Effector memory CD4-positive, alpha-beta T cell (primary cell): ENCODE data around the gene HLF.

ENCODE experiments used
- DNase-seq, 3 donors: peaks; one replicate each; pipeline ENCODE4 v3.0.0-alpha.2; 2020
- H3K27ac ChIP-seq: 2 replicates; pipeline ENCODE4 v1.7.0; 2013; ENCODE audit warnings: mild to moderate bottlenecking, low read length, moderate library complexity; ENCODE audit not compliant: insufficient read depth, poor library complexity, severe bottlenecking
- H3K27me3 ChIP-seq: replicated peaks from 2 replicates; pipeline ENCODE4 v1.7.0; 2013; ENCODE audit warnings: mild to moderate bottlenecking, low read length; ENCODE audit not compliant: insufficient read depth, control insufficient read depth, poor library complexity, severe bottlenecking
- H3K36me3 ChIP-seq: 2 replicates; pipeline ENCODE4 v1.7.0; 2013; ENCODE audit warnings: mild to moderate bottlenecking, low read length, moderate library complexity; ENCODE audit not compliant: control insufficient read depth, insufficient read depth
- H3K4me1 ChIP-seq: 2 replicates; pipeline ENCODE4 v1.7.0; 2013; ENCODE audit warnings: low read length, mild to moderate bottlenecking; ENCODE audit not compliant: control insufficient read depth, insufficient read depth, poor library complexity, severe bottlenecking
- H3K4me3 ChIP-seq: 2 replicates; pipeline ENCODE4 v1.7.0; 2013; ENCODE audit warnings: low read length, low read depth, mild to moderate bottlenecking; ENCODE audit not compliant: insufficient read depth, poor library complexity, severe bottlenecking
- H3K9me3 ChIP-seq: 2 replicates; pipeline ENCODE4 v1.7.0; 2013; ENCODE audit warnings: mild to moderate bottlenecking, low read length, moderate library complexity; ENCODE audit not compliant: control insufficient read depth

Gene HLF

DNA sequence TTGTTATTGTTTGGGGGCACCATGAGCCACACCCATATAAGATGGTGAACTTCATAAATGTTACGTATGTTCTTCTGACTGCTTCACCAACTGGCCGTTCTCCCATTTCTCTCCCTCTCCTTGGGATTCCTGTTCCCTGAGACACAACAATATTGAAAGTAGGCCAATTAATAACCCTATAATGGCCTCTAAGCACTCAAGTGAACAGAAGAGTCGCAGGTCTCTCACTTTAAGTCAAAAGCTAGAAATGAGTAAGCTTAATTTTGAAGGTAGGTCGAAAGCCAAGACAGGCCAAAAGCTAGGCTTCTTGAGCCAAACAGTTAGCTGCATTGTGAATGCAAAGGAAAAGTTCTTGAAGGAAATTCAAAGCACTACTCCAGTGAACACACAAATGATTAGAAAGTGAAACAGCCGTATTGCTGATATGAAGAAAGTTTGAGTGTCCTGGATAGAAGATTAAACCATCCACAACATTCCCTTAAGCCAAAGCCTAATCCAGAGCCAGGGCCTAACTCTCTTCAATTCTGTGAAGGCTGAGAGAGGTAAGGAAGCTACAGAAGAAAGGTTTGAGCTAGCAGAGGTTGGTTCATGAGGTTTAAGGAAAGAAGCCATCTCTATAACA is 25.8 kb downstream of the HLF start:
- H3K36me3 ChIP-seq, result no peaks in the 10 kb centered on the region
- no peak overlapping the region for H3K4me3 ChIP-seq
- H3K4me1 ChIP-seq, result no peaks in the 10 kb centered on the region
- no peak overlapping the region for H3K27ac ChIP-seq
- H3K27me3 ChIP-seq, result no peaks in the 10 kb centered on the region
- H3K9me3 ChIP-seq, result no peaks in the 10 kb centered on the region
- no peak for DNase-seq

GRCh38 chr17:55291114-55291507 is 26.4 kb downstream of the HLF start:
- no peaks in the 10 kb centered on the region for H3K27me3 ChIP-seq
- no peak overlapping the region for H3K27ac ChIP-seq
- H3K36me3 ChIP-seq, result no peaks in the 10 kb centered on the region
- DNase-seq, result no peak
- H3K9me3 ChIP-seq, result no peaks in the 10 kb centered on the region
- H3K4me1 ChIP-seq, result peaks cover 3% of the 10 kb centered on the region
- H3K4me3 ChIP-seq, result no peak overlapping the region

- no peak overlapping the region for H3K4me3 ChIP-seq
- no peak overlapping the region for H3K27ac ChIP-seq
- no peaks in the 10 kb centered on the region for H3K27me3 ChIP-seq
- peaks cover 3% of the 10 kb centered on the region for H3K4me1 ChIP-seq
- DNase-seq, result no peak
- no peaks in the 10 kb centered on the region for H3K9me3 ChIP-seq
- H3K36me3 ChIP-seq, result no peaks in the 10 kb centered on the region
Observed at GRCh38 chr17:55292094-55292493, 27.3 kb downstream of the HLF start.

DNA sequence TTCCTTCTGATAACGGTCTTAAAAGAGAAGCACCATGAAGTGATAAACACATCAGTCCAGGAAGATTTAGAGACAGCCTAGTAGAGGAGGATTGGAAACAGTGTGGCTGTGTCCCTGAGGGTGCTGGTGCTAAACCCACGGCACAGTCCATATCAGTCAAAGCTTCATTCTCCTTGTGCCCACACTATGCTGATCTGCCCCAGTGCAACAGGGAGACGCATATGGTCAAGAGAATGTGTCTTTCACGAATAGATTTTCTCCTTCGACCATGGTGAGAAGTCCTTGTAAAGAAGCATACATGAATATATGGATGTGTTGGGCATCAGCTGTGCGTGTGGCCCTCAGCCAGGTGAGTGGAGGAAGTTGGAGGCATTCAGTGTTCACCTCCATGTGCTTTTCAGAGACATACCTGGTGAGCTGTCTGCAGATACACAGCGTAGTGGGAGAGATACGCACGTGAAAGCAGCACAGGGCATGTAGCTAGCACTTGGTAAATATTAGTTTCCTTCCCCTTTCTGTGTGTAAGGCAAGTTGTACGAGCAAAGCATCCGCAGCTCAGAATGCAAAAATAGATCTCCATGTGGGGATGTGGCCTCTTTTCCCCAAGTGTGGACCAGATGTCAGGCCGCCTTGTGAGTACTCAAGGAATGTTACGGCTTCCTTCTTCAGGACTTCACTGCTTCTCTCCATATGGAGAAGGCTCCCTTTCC is 29.4 kb downstream of the HLF start:
- no peak for DNase-seq
- Histone ChIP-seq H3K9me3 (no peaks in the 10 kb centered on the region), H3K27me3 (no peaks in the 10 kb centered on the region), H3K27ac (no peak overlapping the region), H3K4me3 (no peak overlapping the region), H3K4me1 (peaks cover 3% of the 10 kb centered on the region), H3K36me3 (no peaks in the 10 kb centered on the region)

DNA sequence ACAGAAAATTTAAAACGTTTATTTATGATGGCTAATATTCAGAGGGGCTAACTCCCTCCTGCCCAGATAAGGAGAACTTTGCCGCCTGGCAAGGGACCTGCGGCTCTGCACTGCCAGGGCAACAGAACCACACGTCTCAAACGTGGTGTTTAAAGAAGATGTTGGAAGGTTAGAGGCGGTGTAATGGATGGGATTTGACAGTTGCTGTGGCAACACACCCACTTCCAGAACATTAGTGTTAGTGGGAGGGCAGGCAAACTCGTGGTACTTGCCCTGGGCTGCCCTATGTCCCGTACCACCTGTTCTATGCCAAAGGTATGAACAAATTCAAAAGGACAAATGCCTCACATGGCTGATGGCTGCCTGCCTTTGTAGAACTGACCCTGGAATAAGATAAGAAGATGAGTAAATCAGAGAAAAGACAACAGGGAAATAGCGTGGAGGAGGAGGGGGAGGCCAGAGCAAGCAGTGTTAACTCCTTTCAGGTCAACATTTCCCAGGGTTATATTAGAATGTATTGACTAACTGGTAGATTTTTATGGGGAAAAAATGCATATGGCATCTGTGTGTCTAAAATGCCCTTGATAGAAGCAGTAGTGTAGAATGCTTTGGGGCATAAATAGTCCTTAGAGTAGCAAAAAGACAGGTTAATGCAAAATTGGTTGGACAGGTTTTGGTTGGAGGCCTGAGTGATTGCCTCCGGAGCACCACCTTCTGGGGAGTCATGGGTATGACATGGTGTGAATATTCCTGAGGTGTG is 30.8 kb downstream of the HLF start:
- H3K4me3 ChIP-seq, result no peak overlapping the region
- DNase-seq, result peak; percentile 22 to 29 (median 25)
- peaks cover 3% of the 10 kb centered on the region for H3K4me1 ChIP-seq
- H3K27ac ChIP-seq, result no peak overlapping the region
- H3K27me3 ChIP-seq, result no peaks in the 10 kb centered on the region
- H3K9me3 ChIP-seq, result no peaks in the 10 kb centered on the region
- no peaks in the 10 kb centered on the region for H3K36me3 ChIP-seq

DNA sequence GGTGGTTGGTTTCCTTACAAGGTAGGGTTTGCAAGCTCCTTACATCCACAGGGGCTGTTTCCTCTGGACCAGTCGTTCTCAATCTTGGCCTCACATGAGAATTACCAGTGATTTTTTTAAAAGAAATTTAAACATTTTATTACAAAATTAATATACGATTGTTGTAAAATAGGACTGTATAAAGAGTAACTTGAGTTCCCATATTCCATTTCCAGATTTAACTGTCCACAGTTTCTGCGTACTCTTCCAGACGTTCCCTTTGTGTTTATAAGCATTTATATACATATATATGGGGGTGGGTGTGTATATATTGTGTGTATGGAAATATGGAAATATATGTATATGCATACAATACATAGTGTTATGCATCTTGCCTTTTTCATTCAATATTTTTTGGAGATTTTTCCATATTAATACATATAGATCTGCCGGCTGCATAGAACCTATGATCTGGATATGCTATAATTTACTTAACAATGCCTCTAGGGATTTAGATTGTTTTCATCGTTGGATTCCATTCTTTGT is 31.5 kb downstream of the HLF start:
- Histone ChIP-seq H3K4me3 (no peak overlapping the region), H3K27ac (no peak overlapping the region), H3K36me3 (no peaks in the 10 kb centered on the region), H3K9me3 (no peaks in the 10 kb centered on the region), H3K4me1 (peaks cover 3% of the 10 kb centered on the region), H3K27me3 (no peaks in the 10 kb centered on the region)
- no peak for DNase-seq

DNA sequence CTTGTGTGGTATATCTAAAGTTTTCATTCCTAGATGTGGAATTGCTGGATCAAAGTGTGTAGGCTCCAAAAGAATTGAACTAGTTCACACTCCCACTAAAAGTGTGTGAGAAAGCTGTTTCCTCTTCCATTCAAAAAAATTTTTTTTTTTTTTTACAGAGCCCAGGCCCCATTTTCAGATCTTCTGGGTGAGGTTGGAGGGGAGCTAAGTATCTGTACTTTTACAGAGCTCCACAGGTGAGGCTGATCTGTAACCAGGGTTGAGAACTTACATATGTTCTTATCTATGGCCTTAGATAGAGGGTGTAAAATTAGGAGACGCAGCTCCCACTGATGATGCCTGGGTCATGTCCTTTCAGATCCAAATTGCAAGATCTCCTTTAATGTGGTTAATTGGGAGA is 31.9 kb downstream of the HLF start:
- no peaks in the 10 kb centered on the region for H3K9me3 ChIP-seq
- no peaks in the 10 kb centered on the region for H3K27me3 ChIP-seq
- H3K4me1 ChIP-seq, result peaks cover 3% of the 10 kb centered on the region
- DNase-seq, result no peak
- no peak overlapping the region for H3K4me3 ChIP-seq
- no peak overlapping the region for H3K27ac ChIP-seq
- no peaks in the 10 kb centered on the region for H3K36me3 ChIP-seq

DNA sequence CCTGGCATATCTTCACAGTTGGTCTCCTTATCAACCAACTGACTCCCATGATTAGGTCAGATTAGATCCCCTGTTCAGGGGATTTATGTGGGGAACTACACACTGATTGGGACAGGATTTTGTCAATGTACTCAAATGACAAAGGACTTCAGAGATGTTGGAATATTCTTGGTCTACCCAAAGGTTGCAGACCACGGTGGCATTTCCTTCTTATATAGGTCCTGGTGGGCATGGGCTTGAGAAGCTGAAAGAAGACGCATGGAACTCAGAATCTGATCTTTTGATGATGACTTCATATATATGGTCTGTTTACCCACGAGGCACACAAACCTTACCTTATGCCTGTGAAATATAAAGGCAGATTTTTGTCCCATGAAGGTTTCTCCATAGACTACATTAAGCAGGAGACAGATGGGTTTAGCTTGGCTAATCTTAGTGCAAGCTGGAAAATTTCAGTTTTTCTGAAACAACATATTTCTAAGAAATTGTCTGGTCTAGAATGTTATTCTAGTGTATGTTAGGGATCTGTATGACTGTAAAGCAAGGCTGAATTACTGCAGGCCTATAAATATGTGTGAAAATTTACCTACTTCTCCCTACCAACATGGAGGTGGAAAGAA is 33.5 kb downstream of the HLF start:
- Histone ChIP-seq H3K27me3 (no peaks in the 10 kb centered on the region), H3K27ac (no peak overlapping the region), H3K36me3 (no peaks in the 10 kb centered on the region), H3K4me3 (no peak overlapping the region), H3K4me1 (peaks cover 3% of the 10 kb centered on the region), H3K9me3 (no peaks in the 10 kb centered on the region)
- no peak for DNase-seq

GRCh38 chr17:55299162-55299838 is 34.5 kb downstream of the HLF start:
- H3K27ac ChIP-seq, result no peak overlapping the region
- no peaks in the 10 kb centered on the region for H3K27me3 ChIP-seq
- H3K4me1 ChIP-seq, result peaks cover 3% of the 10 kb centered on the region
- H3K4me3 ChIP-seq, result no peak overlapping the region
- DNase-seq, result no peak
- H3K36me3 ChIP-seq, result no peaks in the 10 kb centered on the region
- H3K9me3 ChIP-seq, result no peaks in the 10 kb centered on the region
